Measurements from ENCODE around the gene PNKP.

Gene PNKP

DNA sequence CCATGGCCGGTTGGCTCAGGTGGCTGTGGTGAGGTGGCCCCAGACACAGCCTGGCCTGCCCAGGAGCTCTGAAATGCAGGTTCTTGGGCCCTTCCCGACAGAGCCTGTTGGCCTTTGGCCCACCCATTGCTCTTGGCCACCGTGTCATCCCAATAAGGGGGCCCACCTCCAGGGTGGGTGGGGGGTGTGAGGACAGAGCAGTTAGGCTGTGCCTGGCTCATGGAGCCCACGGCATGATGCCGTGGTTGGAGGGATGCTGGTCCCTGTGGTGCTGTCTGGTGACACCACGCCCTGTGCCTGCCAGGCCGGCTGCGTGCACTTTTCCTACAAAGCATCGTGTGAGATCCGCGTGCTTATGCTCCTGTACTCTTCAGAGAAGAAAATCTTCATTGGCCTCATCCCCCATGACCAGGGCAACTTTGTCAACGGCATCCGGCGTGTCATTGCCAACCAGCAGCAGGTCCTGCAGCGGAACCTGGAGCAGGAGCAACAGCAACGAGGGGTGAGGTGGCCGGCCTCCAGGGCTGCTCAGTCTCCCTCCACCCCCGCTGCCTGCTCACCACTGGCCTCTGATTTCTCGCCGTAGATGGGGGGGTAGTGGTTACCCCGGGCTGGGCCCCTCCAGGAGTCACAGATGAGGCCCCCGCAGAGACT lies 7.6 kb downstream of the PNKP start:
- DNase-seq (ENCODE audit: low read depth): no peak

DNA sequence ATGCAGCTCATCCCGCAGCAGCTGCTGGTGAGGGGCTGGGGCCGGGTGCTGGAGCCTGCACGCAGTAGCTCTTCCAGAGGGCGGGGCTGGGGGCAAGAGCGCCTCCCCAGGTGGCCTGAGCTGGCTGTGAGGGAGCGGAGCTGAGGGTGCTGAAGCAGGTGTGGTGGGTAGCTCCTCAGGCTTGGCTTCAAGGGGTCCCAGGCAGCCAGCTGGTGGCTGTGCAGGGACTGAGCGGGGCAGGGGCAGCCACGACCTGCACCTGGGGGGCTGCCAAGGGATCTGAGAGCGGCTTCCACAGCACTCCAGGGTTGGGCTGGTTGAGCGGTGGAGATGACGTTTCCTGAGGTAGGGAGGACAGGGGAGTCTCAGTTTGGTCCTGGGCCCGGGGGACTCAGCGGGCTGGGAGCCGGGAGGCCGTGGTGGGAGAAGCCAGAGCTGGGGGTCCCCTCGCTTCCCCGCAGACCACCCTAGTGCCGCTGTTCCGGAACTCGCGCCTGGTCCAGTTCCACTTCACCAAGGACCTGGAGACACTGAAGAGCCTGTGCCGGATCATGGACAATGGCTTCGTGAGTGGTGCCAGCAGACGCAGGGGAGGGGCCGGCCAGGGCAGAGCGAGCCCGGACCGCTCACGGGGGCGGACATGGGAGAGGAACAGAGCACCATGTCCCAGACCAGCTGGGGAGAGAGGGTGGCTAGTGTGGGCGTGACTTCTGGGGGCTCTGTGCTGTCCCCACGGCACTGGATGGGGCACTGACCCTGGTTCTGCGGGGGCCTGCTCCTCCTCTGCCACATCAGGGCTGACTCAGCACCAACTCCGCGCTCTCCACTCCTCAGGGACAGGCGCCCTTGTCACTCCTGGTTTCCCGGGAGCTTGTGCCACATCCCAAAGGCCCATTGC lies 9.0 kb downstream of the PNKP start:
- DNase-seq (ENCODE audit: low read depth): no peak

DNA sequence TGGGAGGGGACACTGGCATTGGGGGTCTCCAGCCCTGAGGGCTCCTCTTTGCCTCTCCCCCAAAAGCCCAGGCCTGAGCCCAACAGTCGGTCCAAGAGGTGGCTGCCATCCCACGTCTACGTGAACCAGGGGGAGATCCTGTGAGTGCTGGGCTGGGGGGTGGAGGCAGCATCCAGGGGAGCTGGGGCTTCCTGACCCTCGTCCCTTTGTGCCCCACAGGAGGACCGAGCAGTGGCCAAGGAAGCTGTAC lies 9.6 kb downstream of the PNKP start:
- no peak for DNase-seq (ENCODE audit: low read depth)

DNA sequence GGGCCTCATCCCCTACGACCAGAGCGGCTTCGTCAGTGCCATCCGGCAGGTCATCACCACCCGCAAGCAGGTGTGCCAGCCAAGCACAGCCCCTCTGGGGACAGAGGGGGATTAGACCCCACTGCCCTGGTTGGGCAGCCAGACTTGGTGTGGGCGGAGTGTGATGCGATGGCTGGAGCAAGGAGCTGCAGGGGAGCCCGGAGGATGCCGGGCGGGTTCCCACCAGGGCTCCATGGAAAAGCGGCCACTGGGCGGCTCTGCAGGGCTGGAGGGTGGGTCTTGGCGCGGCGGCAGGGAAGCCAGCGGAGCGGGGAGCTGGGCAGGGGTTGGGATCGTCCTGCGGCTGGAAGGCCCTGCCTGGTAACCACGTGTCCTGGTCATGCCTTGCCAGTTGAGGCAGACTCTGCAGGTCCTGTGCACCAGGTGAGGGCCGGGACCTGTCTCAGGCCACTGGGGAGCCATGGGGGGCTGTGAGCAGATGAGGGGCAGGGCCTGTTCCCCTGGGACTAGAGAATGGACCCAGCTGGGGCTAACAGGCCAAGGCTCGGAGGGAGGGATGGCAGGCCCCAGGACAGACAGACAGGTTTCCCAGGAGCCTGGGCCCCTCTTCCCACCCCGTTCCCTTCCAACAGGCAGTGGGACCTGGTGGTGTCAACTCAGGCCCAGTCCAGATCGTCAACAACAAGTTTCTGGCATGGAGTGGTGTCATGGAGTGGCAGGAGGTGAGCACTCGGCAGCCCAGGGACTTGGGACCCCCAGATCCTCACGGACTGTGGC lies 10.1 kb downstream of the PNKP start:
- DNase-seq (ENCODE audit: low read depth): no peak

DNA sequence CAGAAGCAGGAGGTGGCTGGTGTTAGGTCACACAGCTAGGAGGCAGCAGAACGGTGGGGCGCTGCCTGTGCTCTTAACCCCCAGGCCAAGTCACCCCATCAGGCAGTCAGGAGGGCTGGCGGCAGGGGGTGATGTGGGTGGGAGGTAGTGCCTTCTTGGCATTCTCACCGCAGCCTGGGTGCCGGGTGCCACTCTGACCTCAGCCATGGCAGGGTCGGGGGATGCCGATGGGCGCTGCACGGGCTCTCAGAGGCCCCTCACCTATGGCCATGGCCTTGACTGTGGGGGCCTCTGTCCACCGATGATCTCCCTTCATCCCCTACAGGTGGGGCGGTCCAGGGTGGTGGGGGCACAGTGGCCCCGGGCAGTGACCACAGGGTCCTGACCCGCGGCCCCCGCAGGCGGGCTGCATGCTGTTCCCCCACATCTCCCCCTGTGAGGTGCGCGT lies 10.8 kb downstream of the PNKP start:
- DNase-seq (ENCODE audit: low read depth): no peak

DNA sequence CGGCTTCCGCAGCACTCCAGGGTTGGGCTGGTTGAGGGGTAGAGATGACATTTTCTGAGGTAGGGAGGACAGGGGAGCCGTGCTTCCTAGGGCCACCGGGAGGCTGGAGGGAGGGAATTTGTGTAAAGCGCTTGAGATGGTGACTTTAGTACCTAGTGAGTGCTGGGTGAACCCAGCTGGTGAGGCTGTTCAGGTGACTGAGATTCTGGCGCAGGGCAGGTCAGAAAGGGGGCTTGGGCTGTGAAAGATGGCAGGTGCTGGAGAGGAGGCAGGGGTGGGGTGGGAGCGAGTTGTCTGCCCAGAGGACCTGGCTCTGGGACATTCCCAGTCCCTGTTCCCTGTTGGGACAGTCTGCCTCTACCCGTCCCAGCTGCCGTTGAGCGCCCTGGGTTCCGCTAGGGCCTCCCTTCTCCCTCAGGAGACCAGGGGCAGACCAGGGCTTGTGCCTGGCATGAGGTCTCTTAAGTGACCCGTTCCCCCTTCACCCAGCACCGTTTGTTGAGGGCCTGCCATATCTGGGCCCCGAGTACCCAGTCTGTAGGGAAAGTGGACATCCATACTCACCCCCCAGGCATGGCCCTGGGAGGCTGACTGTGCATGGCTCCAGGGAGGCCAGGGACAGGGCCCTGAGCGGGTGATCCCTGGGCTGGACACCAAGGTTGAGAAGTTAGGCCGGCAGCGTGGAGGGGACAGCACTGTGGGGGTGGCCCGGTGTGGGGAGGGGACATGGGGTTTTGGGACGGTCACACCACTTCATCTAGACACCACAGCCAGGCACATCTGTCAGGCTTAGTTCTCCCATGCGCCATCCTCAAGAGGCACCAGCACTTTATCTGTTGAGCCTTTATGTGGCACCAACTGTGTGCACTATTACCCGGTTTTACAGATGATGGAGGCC lies 11.5 kb downstream of the PNKP start:
- DNase-seq (ENCODE audit: low read depth): no peak

DNA sequence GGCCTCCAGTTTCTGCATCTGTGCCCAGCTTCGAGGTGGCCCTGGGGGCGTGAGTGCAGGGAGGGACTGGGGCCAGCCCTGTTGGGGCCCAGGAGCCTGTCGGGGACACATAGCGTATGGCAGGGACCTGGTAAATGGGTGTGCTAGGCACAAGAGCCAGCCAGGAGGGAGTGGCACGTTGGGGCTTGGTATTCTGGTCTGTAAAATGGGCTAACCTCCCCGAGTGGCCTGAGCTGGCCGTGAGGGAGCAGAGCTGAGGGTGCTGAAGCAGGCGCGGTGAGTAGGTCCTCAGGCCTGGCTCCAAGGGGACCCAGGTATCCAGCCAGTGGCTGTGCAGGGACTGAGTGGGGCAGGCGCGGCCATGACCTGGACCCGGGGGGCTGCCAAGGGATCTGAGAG lies 12.1 kb downstream of the PNKP start:
- DNase-seq (ENCODE audit: low read depth): no peak

DNA sequence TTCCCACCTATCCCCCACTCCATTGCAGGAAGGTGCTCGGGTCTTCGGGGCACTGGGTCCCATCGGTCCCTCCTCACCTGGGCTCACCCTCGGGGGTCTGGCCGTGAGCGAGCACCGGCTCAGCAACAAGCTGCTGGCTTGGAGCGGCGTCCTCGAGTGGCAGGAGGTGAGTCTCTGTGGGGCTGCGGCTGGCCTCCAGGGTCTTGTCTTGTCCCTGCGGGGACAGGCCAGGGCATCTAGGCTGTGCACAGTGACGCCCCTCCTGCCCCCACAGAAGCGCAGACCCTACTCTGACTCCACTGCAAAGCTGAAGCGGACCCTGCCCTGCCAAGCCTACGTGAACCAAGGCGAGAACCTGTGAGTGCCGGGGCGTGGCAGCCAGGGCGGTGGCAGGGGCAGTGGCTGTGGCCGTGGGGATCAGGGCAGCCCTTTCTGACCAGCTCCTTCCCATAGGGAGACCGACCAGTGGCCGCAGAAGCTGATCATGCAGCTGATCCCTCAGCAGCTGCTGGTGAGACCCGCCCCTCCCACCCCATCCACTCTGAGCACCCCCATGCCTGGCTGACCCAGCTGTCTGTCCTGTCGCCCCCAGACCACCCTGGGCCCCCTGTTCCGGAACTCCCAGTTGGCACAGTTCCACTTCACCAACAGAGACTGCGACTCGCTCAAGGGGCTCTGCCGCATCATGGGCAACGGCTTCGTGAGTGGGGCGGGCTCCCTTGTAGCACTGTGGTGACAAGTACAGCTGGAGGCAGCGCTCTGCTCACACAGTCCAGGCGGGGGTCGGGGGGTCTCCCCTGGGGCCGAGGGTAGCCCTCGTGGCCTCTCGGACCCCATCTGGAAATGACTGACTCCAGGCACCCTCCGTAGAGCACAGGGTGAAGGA lies 12.8 kb downstream of the PNKP start:
- DNase-seq (ENCODE audit: low read depth): no peak

DNA sequence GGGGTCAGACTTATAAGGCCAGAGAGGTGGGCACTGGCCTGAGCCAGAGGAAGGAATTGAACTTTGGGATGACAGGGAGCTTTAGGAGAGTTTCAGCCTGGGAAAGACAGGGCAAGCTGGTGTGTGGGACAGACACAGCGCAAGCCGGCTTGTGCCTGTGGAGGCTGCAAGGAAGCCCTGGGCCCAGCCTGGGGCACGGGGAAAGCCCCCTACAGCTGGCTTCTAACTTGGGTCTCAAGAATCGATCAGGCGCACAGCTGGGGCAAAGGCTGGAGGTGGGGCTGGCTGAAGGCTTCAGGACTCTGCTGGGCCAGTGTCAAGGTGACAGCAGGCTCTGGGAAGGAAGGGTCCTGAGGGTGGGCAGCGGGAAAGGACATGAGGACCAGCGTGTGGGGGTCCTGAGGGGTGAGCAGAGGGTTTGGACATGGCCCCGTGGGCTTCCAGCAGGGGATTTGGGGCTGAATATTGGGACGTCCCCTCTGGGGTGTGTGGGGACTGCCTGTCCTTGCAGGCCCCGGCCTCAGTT lies 13.5 kb downstream of the PNKP start:
- no peak for DNase-seq (ENCODE audit: low read depth)

DNA sequence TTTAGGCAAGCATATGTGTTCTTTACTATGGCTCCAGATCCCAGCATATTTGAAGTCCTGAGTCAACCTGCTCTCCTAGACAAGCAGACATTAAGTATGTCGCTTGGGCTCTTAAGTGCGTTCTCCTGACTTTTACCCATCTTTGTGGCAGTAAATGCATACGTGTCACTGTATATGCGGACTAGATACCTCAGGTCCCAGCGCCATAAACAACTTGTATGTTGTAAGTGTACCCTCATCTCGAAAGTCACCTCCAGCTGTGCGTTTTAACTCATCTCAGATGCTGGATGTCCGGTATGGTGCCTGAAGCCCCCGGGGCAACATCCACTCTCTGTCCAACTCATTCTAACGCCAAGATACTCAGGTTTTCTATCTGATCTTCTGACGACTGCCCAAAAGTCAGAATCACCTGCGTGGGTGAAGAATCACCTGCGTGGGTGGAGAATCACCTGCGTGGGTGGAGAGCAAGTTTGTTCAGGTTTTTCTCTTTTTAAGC lies 14.7 kb downstream of the PNKP start:
- no peak for DNase-seq (ENCODE audit: low read depth)

DNA sequence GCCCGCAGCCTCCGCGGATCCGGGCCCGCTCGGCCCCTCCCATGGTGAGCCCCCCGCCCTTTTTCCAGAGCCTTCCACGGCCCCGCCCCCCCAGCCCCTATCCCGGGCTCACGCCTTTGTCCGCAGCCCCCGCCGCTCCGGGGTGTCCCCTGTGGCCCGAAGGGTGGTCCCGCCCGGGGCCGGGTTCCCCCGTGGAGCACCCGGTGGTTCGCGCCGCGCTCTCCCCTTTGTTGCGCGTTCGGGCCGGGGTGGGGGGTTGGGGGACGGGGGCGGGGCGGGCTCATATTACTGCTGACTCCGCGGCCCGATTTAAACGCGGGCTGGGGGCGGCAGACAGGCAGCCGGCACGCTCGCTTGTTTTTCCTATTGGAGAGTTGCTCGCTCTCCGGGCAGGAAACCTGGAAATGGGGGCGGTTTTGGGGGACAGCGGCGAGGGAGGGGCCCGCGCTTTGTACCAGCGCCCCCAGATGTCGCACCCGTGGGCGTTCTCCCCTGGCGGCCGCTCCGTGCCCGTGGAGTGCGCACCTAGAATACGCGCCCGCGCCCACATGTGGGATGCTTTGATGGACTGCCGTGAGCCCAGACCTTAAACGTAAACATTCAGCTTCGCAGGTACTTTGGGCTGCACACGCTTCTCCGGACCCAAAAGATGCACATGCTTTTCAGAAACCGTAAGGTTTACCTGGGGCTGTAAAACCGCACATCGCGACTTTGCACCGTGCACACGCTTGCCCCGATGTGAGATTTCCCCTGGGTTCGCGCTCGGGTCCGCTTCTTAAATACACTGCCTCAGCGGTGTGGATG lies 15.7 kb downstream of the PNKP start:
- no peak for DNase-seq (ENCODE audit: low read depth)

DNA sequence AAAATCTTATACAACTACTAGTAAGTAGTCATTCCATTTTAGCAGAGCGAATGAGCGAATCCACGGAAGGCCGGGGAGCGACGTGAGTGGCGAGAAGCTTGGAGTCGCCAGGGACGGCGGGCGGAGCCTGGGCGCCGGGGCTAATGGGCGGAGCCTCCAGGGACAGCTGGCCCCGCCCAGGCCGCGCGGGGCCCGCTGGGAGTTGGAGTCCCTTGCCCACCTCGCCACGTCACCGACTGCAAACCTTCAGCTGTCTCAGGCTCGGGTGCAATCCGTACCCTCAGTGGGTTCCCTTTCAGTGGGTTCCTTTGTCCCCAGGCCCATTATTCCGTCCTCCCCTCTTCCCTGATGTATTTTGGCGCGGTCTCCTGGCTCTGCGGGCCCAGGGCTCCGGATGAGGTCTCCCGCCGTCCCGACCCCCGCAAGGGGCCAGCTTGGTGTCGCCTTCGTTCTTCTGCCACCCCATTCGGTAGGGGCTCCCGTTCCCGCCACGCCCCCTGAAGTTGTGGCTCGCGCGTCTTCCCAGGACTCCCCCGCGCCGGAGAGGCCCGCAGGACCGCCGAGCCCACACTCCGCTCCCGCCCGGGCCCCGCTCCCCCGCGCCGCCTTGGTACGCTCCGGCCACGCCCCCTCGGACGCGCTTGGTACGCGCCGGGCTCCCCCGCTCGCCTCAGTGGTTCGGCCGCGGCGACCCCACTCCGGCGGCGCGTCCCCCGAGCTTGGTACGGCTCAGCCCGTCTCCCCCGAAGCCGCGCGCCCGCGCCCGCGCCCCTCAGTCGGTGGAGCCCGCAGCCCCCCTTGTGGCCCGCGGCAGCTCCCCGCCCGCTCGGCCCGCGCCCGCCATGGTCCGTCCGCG lies 16.7 kb downstream of the PNKP start, which contains the start of gene PTOV1:
Gene PTOV1, plus strand, starts transcription at position 673 of the 856 bp plus-strand sequence.
- DNase-seq (ENCODE audit: low read depth): peak; percentile 69

DNA sequence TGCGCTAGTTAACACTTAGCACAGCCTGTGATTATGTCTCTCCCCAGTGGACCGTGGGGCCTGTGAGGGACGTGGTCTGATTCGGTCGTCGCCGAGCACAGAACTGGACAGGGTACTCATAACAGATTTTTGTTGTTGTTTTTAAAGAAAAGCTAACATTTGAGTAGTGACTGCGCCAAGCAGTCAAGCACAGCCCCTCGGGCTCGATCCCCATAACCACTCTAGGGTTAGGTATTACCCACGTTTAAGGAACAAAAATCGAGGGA lies 17.2 kb downstream of the PNKP start:
- no peak for DNase-seq (ENCODE audit: low read depth)

DNA sequence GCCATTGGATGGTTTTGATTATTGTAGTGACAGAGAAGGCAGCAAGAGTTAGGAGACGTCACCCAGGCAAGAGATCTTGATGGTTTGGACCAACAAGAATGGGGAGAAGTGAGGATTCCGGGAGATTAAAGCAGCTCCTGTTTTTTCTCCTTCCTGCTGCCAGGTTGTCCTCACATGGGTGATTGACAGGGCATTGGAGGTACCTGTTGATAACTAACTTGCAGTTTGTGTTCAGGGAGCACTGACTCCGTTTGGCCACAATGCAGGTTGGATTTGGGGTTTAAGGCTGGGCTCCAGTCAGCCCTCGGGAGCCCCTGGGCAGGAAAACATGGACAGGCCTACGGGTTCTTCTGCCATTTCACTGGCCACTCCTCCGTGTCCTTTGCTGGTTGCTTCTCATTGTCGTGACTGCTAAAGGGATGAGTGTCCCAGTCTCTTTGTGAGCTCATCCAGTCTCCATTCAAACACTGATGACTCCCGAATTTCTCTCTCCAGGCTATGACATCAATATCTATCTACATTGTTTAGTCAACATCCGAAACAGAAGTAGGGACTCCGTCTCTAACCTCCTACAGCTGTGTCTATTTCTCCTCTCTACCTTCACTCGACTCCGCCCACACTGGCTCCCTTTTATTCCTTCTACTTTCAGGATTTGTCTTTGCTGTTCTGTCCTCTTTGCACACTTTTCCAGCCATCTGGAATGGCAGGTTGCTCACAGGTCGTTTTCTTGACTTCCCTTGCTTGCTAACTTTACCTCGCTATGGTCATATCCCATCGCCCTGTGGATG lies 17.7 kb downstream of the PNKP start:
- no peak for DNase-seq (ENCODE audit: low read depth)

DNA sequence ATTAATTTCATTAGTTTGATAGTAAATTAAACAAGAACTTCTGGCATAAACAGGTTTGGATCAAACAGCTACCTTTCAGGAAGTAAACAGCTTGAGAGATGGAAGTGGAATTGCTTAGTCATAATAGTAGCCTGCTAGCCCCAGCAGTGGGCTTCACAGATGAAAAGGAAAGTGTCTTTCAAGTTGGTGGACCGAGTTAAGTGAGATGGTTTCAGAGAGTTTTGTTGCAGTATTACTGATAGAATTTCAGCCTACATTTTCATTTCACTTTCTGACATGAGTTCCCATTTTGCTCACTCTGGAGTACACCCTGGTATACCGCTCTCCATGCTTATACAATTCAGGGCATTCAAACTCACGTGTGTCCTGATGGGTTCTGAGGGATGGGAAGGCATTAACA lies 18.4 kb downstream of the PNKP start:
- no peak for DNase-seq (ENCODE audit: low read depth)

DNA sequence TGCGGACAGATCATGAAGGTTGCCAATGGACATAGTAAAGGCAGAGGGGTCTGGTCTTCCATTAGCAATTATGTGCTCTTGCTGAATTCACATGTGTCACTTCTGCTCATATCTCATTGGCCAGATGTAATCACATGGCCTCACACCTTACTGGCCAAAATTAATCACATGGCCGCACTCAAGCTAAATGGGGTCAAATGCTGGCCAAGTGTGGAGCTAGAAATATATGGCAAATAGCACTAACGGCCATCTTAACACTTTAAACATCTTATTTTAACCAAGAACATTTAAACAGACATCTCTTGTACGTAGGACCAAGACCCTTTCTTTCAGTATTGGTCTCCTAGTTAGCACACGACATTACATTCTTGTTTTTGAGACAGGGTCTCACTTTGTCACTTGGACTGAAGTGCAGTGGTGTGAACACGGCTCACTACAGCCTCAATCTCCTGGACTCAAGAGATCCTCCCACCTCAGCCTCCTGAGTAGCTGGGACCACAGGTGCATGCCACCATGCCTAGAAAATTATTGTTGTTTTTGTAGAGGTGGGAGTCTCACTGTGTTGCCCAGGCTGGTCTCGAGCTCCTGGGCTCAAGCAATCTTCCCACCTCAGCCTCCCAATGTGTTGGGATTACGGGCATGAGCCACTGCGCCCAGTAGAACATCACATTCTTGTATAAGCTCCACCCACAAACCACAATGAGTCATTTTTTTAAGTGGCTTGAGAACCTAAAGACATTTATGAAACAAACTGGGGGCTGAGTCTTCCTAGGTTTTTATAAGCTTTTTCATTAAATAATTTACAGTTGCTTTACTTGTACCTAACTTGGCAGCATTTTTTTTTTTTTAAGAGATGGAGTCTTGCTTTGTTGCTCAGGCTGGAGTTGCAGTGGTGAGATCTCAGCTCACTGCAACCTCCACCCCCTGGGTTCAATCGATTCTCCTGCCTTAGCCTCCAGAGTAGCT lies 19.4 kb downstream of the PNKP start:
- DNase-seq (ENCODE audit: low read depth): no peak

DNA sequence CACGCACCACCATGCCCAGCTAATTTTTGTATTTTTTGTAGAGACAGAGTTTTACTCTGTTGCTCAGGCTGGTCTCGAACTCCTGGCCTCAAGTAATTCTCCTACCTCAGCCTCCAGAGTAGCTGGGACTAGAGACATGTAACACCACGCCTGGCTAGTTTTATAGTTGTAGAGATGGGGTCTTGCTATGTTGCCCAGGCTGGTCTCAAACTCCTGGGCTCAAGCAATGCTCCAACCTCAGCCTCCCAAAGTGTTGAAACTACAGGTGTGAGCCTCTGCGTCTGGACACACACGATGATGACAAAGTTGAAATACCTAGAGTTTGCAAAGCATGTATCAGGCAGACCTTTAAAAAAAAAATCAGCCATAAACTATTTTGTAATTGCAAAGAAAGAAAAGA lies 21.0 kb downstream of the PNKP start:
- DNase-seq (ENCODE audit: low read depth): no peak
